GF-D8 (cell line): ENCODE data around the gene LCORL.
"Not testable (repeated sequence)": the region's sequence is repeated elsewhere in the genome, so short reads cannot be mapped to it uniquely, and the experiment has no call there.

Experiments
- DNase-seq: peaks from one replicate; lab custom pipeline; 2025; lab: John Stamatoyannopoulos, UW

LCORL gene

GRCh38 chr4:18021720-18022571, at the start of gene LCORL:
TSS of gene LCORL (minus strand) at chr4:18021755. CDS start at chr4:18021751, 4 bp downstream.
- DNase-seq: peak; percentile 92

- no peak for DNase-seq
These were observed 48.3 kb upstream of the LCORL start for GRCh38 chr4:18069810-18070209.

- no peak for DNase-seq
These were observed 45.5 kb upstream of the LCORL start for GRCh38 chr4:18067031-18067430.

GRCh38 chr4:18063079-18063478, 41.5 kb upstream of the LCORL start:
- no peak for DNase-seq

- DNase-seq: no peak
These were observed 36.4 kb upstream of the LCORL start for GRCh38 chr4:18057821-18058533.

- no peak for DNase-seq
These were observed 34.5 kb upstream of the LCORL start for GRCh38 chr4:18056030-18056429.

- no peak for DNase-seq
These were observed 30.6 kb upstream of the LCORL start for GRCh38 chr4:18052158-18052557.

- no peak for DNase-seq
These were observed 29.7 kb upstream of the LCORL start for GRCh38 chr4:18051281-18051680.

- no peak for DNase-seq
These were observed 28.9 kb upstream of the LCORL start for GRCh38 chr4:18050448-18050847.

- no peak for DNase-seq
These were observed 27.9 kb upstream of the LCORL start for GRCh38 chr4:18049446-18049845.

GRCh38 chr4:18042754-18043153, 21.2 kb upstream of the LCORL start:
- DNase-seq: no peak

GRCh38 chr4:18042012-18042411, 20.5 kb upstream of the LCORL start:
- no peak for DNase-seq

- no peak for DNase-seq
These were observed 19.6 kb upstream of the LCORL start for GRCh38 chr4:18041114-18041513.

GRCh38 chr4:18039113-18039512, 17.6 kb upstream of the LCORL start:
- no peak for DNase-seq

GRCh38 chr4:18036369-18036768, 14.8 kb upstream of the LCORL start:
- DNase-seq: not testable (repeated sequence)

GRCh38 chr4:18034099-18034498, 12.5 kb upstream of the LCORL start:
- DNase-seq: no peak

- no peak for DNase-seq
These were observed 11.8 kb upstream of the LCORL start for GRCh38 chr4:18033111-18034085.

GRCh38 chr4:18025288-18025687, 3.7 kb upstream of the LCORL start:
- no peak for DNase-seq

- DNase-seq: no peak
These were observed 1.1 kb upstream of the LCORL start for GRCh38 chr4:18022572-18023050.

- DNase-seq: no peak
These were observed 160 bp downstream of the LCORL start for GRCh38 chr4:18021470-18021719.

GRCh38 chr4:18020671-18021469, 685 bp downstream of the LCORL start:
- peak; percentile 30 for DNase-seq
